GM12801 (cell line): Measurements from ENCODE around the gene SLC39A1.

Experiments
- TF ChIP-seq, protein P1 (sequence below): IDR thresholded peaks from one replicate; pipeline ENCODE4 v1.5.1; 2011; ENCODE audit warnings: control low read depth; ENCODE audit not compliant: insufficient read length; ENCODE audit errors: extremely low read depth

SLC39A1 gene

DNA sequence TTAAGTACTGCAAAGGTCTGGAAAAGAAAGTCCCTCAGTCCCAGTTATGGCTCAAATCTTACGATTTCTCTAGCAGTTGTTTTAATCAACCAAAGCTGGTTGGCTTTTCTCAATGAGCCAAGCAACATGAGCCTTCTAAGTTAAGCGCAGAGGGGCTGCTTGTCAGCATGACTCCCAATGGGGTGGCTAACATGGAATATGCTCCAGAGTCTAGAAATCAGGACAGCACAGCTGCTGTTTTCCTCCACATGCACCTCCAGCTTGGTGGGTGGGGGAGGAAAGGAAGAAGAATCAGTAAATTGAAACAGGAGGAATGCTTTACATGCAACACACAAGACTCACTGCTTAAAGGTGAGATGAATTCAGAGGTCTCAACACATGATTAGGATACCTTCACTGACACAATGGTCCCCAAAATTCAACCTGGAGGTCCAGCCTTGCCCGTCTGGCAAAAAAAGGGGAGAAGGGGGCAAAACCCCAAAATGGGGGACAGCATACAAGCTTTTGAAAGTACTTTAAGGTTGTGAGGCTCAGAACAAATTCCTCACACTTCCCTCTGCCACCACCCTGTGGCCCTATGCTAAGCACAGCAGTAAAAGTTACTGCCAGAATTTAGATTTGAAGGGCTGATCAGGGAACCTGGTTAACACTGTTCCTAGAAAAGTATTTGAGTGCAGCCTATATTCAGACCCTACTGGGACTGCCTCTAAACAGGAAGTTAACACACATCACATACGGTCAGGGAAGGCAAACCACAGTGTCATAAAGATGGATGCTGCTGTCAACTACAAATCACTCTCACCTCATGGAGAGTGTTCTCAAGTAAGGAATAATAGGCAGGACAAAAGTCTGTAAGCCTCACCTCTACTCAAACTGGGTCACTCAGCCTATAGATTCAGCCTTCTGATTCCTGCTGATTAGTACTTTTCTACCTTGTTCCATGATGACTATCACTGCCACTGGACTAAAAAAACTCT lies 43.2 kb downstream of the SLC39A1 start:
- TF ChIP-seq, protein P1, sequence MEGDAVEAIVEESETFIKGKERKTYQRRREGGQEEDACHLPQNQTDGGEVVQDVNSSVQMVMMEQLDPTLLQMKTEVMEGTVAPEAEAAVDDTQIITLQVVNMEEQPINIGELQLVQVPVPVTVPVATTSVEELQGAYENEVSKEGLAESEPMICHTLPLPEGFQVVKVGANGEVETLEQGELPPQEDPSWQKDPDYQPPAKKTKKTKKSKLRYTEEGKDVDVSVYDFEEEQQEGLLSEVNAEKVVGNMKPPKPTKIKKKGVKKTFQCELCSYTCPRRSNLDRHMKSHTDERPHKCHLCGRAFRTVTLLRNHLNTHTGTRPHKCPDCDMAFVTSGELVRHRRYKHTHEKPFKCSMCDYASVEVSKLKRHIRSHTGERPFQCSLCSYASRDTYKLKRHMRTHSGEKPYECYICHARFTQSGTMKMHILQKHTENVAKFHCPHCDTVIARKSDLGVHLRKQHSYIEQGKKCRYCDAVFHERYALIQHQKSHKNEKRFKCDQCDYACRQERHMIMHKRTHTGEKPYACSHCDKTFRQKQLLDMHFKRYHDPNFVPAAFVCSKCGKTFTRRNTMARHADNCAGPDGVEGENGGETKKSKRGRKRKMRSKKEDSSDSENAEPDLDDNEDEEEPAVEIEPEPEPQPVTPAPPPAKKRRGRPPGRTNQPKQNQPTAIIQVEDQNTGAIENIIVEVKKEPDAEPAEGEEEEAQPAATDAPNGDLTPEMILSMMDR: no peak

DNA sequence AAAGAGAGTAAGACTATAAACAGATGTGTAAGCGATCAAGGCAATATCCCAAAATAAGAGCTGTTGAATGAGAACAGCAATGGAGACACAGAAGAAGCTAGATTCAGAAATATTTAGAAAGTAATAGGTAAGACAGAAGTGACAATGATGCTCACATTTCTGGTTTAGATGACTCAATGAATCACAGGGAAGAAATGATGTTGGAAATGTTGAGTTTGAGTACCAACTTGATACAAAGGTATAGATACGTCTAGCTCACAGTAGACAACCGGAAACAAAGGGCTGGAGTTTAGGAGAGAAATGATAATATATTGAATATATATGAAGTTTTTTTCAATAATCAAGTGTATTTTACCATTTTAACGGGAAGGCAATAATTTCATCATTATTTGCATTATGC lies 47.0 kb downstream of the SLC39A1 start:
- TF ChIP-seq, protein P1: no peak

DNA sequence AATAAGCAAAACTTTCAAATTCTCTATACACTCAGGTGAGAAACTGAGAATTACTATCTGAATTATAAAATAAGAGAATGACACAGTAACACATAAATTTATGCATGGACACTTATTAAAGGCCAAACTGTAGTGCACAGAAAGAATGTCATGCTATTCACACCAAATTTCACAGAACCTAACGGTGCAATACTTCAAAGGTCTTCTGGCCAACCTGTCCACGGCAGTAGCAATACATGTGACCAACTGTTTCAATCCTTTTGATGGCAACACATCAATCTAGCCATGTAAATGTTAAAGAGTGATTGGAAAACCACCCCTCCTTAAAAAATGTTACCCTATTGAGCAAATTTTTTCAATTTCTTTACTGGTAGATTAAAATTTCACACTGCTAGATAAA lies 51.0 kb downstream of the SLC39A1 start:
- TF ChIP-seq, protein P1: no peak
